HEK293 (cell line): Measurements from ENCODE around the gene CDK12.

Experiments used
- CTCF ChIA-PET: fragments of 350-600 bp; formaldehyde crosslinking; extraction: SDS; loops from one replicate; lab custom pipeline; 2021; ENCODE audit warnings: antibody characterized with exemption; lab: Yijun Ruan, JAX
- POLR2A ChIA-PET: fragments of 300-600 bp; formaldehyde crosslinking; extraction: SDS; loops from one replicate; lab custom pipeline; 2020; ENCODE audit warnings: antibody characterized with exemption, inconsistent platforms; lab: Yijun Ruan, JAX
- H3K27ac ChIP-seq: fragments of 200-500 bp; sonication (Bioruptor generic); 2 replicates; pipeline ENCODE4 v1.5.1; 2014; ENCODE audit warnings: low read depth, low read length, control low read depth, inconsistent platforms; ENCODE audit errors: extremely low read depth
- H3K36me3 ChIP-seq, 2 experiments: fragments of 200-500 bp in 1 of 2; sonication (Bioruptor generic) in 1 of 2; 1 replicate in 1 of 2; 2 replicates in 1 of 2; pipeline ENCODE4 v1.5.1; 2014 to 2017; ENCODE audit warnings: inconsistent platforms in 2 of 2, low read length in 2 of 2; ENCODE audit not compliant: control insufficient read depth in 2 of 2, insufficient read depth in 1 of 2
- H3K4me1 ChIP-seq: fragments of 200-500 bp; sonication (Bioruptor generic); 2 replicates; pipeline ENCODE4 v1.5.1; 2014; ENCODE audit warnings: mild to moderate bottlenecking, low read length, inconsistent platforms; ENCODE audit not compliant: control insufficient read depth, insufficient read depth
- H3K4me3 ChIP-seq: 2 replicates; pipeline ENCODE4 v1.5.1; 2011; ENCODE audit warnings: low read depth, mild to moderate bottlenecking, control low read depth, low read length, moderate library complexity
- H3K9me3 ChIP-seq: fragments of 200-500 bp; sonication (Bioruptor generic); 2 replicates; pipeline ENCODE4 v1.5.1; 2014; ENCODE audit warnings: low read depth, low read length, inconsistent platforms; ENCODE audit not compliant: control insufficient read depth, insufficient read depth
- EGR2 ChIP-seq: fragments of 450-650 bp; formaldehyde crosslinking; IDR thresholded peaks from 2 replicates; pipeline ENCODE4 v1.5.1; 2016; ENCODE audit warnings: low read depth, missing biosample characterization, missing genetic modification characterization
- OVOL3 ChIP-seq: fragments of 450-650 bp; formaldehyde crosslinking; IDR thresholded peaks from 2 replicates; pipeline ENCODE4 v1.5.1; 2016; ENCODE audit warnings: missing biosample characterization, missing genetic modification characterization
- RBAK ChIP-seq: fragments of 450-650 bp; formaldehyde crosslinking; IDR thresholded peaks from 2 replicates; pipeline ENCODE4 v1.5.1; 2016; ENCODE audit warnings: missing biosample characterization, missing genetic modification characterization
- SALL2 ChIP-seq: fragments of 450-650 bp; formaldehyde crosslinking; IDR thresholded peaks from 2 replicates; pipeline ENCODE4 v1.5.0; 2017; ENCODE audit warnings: missing biosample characterization, mild to moderate bottlenecking, missing genetic modification characterization, borderline replicate concordance
- YY2 ChIP-seq: fragments of 450-650 bp; formaldehyde crosslinking; IDR thresholded peaks from 2 replicates; pipeline ENCODE4 v1.5.1; 2016; ENCODE audit warnings: missing biosample characterization, missing genetic modification characterization
- ZBTB21 ChIP-seq: fragments of 450-650 bp; formaldehyde crosslinking; IDR thresholded peaks from 2 replicates; pipeline ENCODE4 v1.5.1; 2017; ENCODE audit warnings: missing biosample characterization, missing genetic modification characterization
- ZIC2 ChIP-seq: fragments of 450-650 bp; formaldehyde crosslinking; IDR thresholded peaks from 2 replicates; pipeline ENCODE4 v1.5.1; 2016; ENCODE audit warnings: missing biosample characterization, missing genetic modification characterization
- ZNF138 ChIP-seq: fragments of 450-650 bp; formaldehyde crosslinking; IDR thresholded peaks from 2 replicates; pipeline ENCODE4 v1.5.1; 2016; ENCODE audit warnings: missing biosample characterization, missing genetic modification characterization, borderline replicate concordance
- ZNF175 ChIP-seq: fragments of 450-650 bp; formaldehyde crosslinking; IDR thresholded peaks from 2 replicates; pipeline ENCODE4 v1.5.1; 2016; ENCODE audit warnings: missing biosample characterization, missing genetic modification characterization
- ZNF311 ChIP-seq: fragments of 450-650 bp; formaldehyde crosslinking; IDR thresholded peaks from 2 replicates; pipeline ENCODE4 v1.5.1; 2017; ENCODE audit warnings: missing biosample characterization, missing genetic modification characterization, borderline replicate concordance
- ZNF626 ChIP-seq: fragments of 450-650 bp; sonication (Bioruptor Pico); formaldehyde crosslinking; IDR thresholded peaks from 2 replicates; pipeline ENCODE4 v1.5.1; 2018; ENCODE audit warnings: missing biosample characterization, missing genetic modification characterization, inconsistent platforms
- ZNF707 ChIP-seq: fragments of 450-650 bp; formaldehyde crosslinking; IDR thresholded peaks from 2 replicates; pipeline ENCODE4 v1.5.1; 2016; ENCODE audit warnings: missing biosample characterization, missing genetic modification characterization
- ZSCAN16 ChIP-seq: fragments of 450-650 bp; formaldehyde crosslinking; IDR thresholded peaks from 2 replicates; pipeline ENCODE4 v1.5.1; 2016; ENCODE audit warnings: missing biosample characterization, missing genetic modification characterization
- TF ChIP-seq, protein P1 (sequence below): fragments of 450-650 bp; formaldehyde crosslinking; IDR thresholded peaks from 2 replicates; pipeline ENCODE4 v1.5.1; 2016; ENCODE audit warnings: missing biosample characterization, missing genetic modification characterization
- TF ChIP-seq, protein P2 (sequence below): fragments of 450-650 bp; formaldehyde crosslinking; IDR thresholded peaks from 2 replicates; pipeline ENCODE4 v1.5.1; 2017; ENCODE audit warnings: missing biosample characterization, missing genetic modification characterization

The CDK12 gene

GRCh38 chr17:39556423-39556822, 95.1 kb downstream of the CDK12 start:
- TF ChIP-seq, protein P1, sequence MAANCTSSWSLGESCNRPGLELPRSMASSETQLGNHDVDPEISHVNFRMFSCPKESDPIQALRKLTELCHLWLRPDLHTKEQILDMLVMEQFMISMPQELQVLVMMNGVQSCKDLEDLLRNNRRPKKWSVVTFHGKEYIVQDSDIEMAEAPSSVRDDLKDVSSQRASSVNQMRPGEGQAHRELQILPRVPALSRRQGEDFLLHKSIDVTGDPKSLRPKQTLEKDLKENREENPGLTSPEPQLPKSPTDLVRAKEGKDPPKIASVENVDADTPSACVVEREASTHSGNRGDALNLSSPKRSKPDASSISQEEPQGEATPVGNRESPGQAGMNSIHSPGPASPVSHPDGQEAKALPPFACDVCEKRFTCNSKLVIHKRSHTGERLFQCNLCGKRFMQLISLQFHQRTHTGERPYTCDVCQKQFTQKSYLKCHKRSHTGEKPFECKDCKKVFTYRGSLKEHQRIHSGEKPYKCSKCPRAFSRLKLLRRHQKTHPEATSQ: no peak
- TF ChIP-seq YY2 (no peak), OVOL3 (tag by site-specific recombination) (no peak), ZNF138 (tag by site-specific recombination) (no peak), ZIC2 (tag by site-specific recombination) (no peak), ZNF311 (no peak), ZNF626 (tag by site-specific recombination) (no peak), SALL2 (tag by site-specific recombination) (no peak), ZSCAN16 (no peak), RBAK (tag by site-specific recombination) (no peak)
- TF ChIP-seq, all 188 proteins: peak for 0
- H3K27ac ChIP-seq: no peak overlapping the region
- CTCF ChIA-PET: interaction anchor here (1.4 to 19.7 kb wide), 2 partner anchors 9 to 67 kb away, joined by 10 to 475 read pairs; partner anchors contain the start of gene PPP1R1B
- H3K9me3 ChIP-seq: no peaks in the 10 kb centered on the region
- H3K36me3 ChIP-seq: peaks cover 13 to 61% of the 10 kb centered on the region in 2 experiments
- no peaks in the 10 kb centered on the region for H3K4me1 ChIP-seq
- POLR2A ChIA-PET: no interaction called here
- H3K4me3 ChIP-seq: no peak overlapping the region

DNA sequence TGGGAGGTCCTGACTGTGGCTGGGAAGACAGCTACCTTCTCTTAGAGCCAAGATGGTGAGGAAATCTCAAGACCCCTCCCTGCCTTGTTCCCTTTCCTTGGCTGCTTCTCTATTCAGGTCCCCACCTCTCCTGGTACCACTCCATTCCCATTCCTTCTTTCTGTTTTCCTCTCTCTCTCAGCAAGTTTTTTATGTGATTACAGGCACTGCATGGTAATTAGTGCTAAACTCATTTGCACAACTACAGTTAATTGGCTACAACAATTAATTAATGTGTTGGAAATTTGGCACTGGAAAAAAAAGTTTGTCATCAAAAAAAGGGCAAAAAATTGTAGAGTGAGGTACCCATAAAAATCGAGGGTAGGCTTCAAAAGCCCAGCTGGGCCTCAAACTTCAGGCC, 101.1 kb downstream of the CDK12 start:
- H3K4me1 ChIP-seq: no peaks in the 10 kb centered on the region
- H3K36me3 ChIP-seq: peaks cover 7 to 40% of the 10 kb centered on the region in 2 experiments
- no peaks in the 10 kb centered on the region for H3K9me3 ChIP-seq
- no peak for TF ChIP-seq ZNF707 (tag by site-specific recombination)
- TF ChIP-seq, all 188 proteins: peak for 0
- H3K27ac ChIP-seq: no peak overlapping the region
- ChIA-PET POLR2A (no interaction called here), CTCF (interaction anchor here (0.7 to 19.7 kb wide), 3 partner anchors 13 to 424 kb away, joined by 3 to 475 read pairs (median 33); partner anchors contain the start of gene PPP1R1B)
- no peak overlapping the region for H3K4me3 ChIP-seq

- peaks cover 7 to 40% of the 10 kb centered on the region in 2 experiments for H3K36me3 ChIP-seq
- CTCF ChIA-PET: interaction anchor here (0.6 to 19.7 kb wide), 4 partner anchors 14 to 321 kb away, joined by 3 to 475 read pairs (median 22); partner anchors contain the start of gene PPP1R1B
- no peak overlapping the region for H3K4me3 ChIP-seq
- no peaks in the 10 kb centered on the region for H3K4me1 ChIP-seq
- TF ChIP-seq ZNF175: no peak
- 0 out of 2 replicates have a peak, but pooled peaks have one; percentile 10 for TF ChIP-seq EGR2
- no peaks in the 10 kb centered on the region for H3K9me3 ChIP-seq
- H3K27ac ChIP-seq: no peak overlapping the region
- POLR2A ChIA-PET: no interaction called here
These were observed 101.7 kb downstream of the CDK12 start for GRCh38 chr17:39562976-39563375.

DNA sequence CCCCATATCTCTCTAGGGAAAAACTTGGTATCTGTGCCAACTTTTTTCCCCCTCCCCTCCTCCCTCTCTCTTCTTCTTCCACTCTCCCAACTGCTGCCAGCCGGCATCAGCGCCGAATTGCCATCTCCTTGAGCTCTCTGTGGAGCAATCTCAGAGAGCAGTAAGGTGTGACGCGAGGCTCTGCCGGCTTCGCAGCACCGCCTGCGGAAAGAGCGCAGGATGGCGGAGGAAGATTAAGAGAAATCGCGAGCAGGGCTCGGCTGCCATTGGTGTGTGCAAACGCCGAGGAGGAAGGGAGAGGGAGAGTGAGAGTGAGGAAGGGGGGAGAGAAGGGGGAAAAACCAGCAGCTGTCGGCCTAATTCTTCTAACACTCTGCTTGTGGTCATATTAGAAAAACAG, 102.2 kb downstream of the CDK12 start:
- ChIA-PET POLR2A (no interaction called here), CTCF (interaction anchor here (0.6 to 5.1 kb wide), 4 partner anchors 16 to 321 kb away, joined by 3 to 23 read pairs (median 8); no protein-coding TSS in a partner anchor)
- Histone ChIP-seq H3K9me3 (no peaks in the 10 kb centered on the region), H3K27ac (no peak overlapping the region), H3K4me1 (no peaks in the 10 kb centered on the region), H3K4me3 (no peak overlapping the region), H3K36me3 (peaks cover 7 to 42% of the 10 kb centered on the region in 2 experiments)
- TF ChIP-seq ZBTB21: no peak
- TF ChIP-seq, protein P2, sequence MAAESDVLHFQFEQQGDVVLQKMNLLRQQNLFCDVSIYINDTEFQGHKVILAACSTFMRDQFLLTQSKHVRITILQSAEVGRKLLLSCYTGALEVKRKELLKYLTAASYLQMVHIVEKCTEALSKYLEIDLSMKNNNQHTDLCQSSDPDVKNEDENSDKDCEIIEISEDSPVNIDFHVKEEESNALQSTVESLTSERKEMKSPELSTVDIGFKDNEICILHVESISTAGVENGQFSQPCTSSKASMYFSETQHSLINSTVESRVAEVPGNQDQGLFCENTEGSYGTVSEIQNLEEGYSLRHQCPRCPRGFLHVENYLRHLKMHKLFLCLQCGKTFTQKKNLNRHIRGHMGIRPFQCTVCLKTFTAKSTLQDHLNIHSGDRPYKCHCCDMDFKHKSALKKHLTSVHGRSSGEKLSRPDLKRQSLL (tag by site-specific recombination): no peak
